Mammary epithelial cell (primary cell): Measurements from ENCODE around the gene C1orf159.

ENCODE experiments used
- EZH2 ChIP-seq: IDR thresholded peaks from 2 replicates; pipeline ENCODE4 v1.6.1; 2012; ENCODE audit warnings: low read length, inconsistent platforms, borderline replicate concordance
- TF ChIP-seq, protein P1 (sequence below), 2 donors: IDR thresholded peaks in 1 of 2; conservative IDR thresholded peaks in 1 of 2; 2 replicates each; pipeline ENCODE4 v1.5.1; 2011 to 2012; ENCODE audit warnings: inconsistent platforms in 2 of 2, low read length in 2 of 2, mild to moderate bottlenecking in 2 of 2, control low read depth in 1 of 2, low read depth in 1 of 2; ENCODE audit not compliant: insufficient read depth in 1 of 2; ENCODE audit errors: extremely low read depth in 1 of 2

DNA sequence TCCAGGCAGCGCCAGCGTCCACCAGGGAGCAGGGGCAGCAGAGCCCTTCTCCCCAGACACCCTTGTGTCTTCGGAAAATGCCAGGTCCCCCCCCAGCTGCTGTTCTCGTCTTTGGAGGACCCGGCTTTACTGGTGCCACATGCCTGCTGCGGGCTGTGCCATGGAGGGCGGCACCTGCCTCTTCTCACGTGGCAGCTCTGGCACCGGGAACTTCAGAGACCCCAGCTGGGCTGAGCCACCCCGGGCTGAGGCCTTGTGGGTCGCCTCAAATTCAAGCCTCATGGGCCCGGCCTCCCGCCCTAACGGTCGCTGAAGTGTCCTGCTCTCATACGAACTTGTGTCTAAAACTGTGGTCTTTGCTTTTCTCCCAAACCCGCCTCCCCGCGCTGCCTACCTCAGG, 27.0 kb upstream of the C1orf159 start:
- TF ChIP-seq EZH2, result no peak
- TF ChIP-seq, protein P1, sequence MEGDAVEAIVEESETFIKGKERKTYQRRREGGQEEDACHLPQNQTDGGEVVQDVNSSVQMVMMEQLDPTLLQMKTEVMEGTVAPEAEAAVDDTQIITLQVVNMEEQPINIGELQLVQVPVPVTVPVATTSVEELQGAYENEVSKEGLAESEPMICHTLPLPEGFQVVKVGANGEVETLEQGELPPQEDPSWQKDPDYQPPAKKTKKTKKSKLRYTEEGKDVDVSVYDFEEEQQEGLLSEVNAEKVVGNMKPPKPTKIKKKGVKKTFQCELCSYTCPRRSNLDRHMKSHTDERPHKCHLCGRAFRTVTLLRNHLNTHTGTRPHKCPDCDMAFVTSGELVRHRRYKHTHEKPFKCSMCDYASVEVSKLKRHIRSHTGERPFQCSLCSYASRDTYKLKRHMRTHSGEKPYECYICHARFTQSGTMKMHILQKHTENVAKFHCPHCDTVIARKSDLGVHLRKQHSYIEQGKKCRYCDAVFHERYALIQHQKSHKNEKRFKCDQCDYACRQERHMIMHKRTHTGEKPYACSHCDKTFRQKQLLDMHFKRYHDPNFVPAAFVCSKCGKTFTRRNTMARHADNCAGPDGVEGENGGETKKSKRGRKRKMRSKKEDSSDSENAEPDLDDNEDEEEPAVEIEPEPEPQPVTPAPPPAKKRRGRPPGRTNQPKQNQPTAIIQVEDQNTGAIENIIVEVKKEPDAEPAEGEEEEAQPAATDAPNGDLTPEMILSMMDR (conservative IDR thresholded peaks at IDR 0.05 in 1 of 2, IDR thresholded peaks at IDR 0.05 in 1 of 2; ENCODE audit: extremely low read depth in 1 of 2, insufficient read depth in 1 of 2, low read depth in 1 of 2, low read length in 2 of 2), result no peak
